GM19463 (cell line): ENCODE results near the gene CACNG4.

ENCODE experiments used
- ATAC-seq: cut with Tn5 transposase; IDR thresholded peaks from one replicate; pipeline ENCODE4 v1.9.1; 2021; ENCODE audit warnings: mild to moderate bottlenecking, moderate library complexity; ENCODE audit not compliant: unreplicated experiment

Gene CACNG4

DNA sequence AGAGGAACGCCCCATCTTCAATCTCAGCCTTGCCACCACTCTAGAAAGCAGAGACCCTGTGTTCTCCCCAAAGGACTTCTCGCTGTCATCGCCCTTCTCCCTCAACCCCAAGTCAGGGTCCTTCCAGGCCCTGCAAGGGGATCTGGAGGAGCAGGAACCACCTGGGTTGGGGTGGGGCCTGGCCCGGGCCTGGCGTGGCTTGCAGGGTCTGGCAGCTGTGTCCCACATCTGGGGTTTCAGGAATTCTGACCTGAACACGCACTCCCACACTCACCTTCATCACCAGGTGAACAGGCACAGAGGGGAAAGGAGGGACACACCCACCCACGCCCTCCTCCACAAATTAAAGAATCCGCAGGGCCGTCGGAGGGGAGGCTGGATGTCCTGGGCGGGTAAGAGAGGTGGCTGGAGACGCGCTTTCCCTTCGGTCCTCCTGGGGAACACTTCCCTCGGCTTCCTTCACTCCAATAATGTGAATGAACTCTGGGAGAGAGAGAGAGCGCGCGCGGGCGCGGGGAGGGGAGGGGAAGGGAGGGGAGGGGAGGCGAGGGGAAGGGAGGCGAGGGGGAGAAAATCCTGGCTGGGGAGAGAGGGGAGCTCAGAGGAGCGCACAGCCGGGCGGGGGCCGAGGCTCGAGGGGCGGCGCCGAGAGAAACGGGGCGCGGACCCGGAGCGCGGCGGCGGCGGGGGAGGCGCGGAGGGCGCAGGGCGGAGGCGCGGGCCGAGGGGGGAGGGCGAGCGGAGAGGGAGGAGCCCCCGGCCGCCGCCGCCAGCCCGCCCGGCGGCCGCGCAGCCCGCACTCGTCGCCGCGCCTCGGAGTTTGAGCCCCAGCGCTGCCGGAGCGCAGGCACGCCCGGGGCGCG lies at the start of gene CACNG4:
Gene CACNG4 (plus strand): TSS at position 799 of the 863 bp plus-strand sequence. CDS start 205 bp downstream, outside the sequence.
- no peak for ATAC-seq

DNA sequence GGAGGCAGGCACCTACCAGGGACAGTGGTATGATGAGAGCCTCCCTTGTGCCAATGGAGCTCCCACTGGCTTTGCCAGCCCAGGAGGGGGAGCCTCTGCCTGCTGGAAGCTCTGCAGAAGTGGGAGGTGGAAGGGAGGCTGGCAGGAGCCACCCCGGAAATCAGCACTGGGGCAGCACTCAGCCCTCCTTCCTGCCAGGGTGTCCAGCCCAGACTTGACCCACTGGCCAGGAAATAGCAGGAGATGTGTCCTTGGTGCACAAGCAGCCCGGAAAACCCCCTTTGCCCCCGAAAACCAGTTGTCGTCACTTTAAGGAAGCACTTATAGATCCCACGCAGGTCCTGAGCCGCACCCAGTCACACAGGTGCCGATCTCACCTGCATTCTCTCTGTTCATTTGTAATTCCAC lies 49.3 kb upstream of the CACNG4 start:
- ATAC-seq, result no peak

DNA sequence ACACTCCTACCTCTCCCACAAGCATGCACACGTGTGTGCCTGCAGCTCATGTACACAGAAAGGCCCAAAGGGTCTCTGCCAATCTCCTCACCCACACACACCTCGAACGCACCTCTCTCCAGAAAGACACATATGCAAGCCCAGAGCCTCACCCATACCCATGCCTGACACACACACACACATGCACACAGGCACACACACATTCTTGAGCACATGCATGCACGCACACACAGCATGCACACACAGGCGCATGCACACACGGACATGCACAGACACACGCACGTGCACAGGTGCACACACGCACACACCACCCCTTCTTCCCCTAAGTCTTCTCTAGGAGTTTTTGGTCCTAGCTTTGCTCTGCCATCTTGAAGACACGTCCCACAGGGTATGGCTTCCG lies 48.7 kb upstream of the CACNG4 start:
- ATAC-seq, result no peak

DNA sequence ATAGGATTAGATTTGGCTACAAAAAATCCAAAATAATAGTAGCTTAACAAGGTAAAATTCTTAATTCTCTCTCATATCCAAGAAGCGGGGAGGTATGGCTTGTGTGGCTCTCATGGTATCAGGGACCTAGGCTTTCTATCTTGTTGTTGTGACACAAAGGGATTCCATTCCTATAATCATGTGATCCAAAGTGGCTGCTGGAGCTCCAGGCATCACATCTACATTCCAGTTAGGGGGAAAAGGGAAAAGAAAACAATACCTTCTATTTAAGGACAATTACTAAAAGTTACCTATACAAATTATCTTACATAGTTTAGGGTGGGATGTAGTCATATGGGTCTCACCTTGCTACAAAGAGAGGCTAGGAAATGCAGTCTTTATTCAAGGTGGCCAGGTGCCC lies 47.6 kb upstream of the CACNG4 start:
- ATAC-seq, result no peak

DNA sequence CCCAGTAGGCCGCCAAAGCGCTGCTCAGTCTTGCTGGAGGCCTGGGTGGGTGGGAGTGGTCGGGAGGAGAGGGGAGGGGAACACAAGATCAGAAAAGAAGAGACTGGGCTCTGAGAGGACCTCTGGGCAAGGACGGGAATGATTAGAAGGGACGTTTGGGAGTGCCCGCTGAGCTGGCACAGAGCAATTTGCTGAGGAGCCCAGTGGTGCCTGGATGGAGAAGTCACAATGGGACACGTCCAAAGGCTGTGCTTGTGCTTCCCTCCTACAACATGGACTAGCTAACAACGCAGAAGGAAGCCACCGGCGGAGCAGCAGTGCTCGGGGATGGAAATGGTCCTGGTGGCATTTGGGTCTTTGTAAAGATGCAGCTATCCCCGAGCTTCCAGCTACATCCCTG lies 45.6 kb upstream of the CACNG4 start:
- ATAC-seq, result no peak

DNA sequence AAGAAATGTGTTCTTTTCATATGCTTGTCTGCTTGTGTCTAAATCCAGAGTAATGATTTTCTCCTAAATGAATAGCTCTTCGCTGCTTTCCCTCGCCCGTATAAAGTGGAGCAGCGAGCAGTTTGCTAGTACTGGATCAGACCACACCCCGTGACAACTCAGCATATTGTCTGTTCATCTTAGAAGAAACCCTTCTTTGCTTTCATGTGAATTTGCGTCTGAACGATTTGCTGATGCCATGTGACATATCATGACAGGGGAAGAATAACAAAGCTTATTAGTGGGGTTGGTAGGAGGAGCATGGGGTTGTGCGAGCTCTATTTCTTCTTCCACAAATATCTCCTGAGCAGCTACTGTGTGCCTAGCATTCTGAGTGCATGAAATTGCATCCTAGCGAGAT lies 44.1 kb upstream of the CACNG4 start:
- ATAC-seq, result no peak

DNA sequence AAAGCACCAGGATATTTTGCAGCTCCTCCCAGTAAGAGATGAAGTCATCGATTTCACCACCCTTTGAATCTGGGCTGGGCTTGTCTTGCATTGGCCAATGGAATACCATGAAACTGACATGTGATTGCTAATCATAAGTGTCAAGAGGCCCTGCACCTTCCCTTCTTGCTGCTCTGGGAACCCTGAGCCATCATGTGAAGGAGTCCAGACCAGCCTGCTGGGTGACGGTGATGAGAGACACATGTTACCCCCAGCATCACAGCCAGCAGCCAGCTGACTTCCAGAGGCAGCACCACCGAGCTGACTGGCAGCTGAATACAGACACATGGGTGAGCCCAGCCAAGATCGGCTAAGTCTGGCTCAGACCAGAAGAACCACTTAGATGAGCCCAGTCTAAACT lies 43.6 kb upstream of the CACNG4 start:
- no peak for ATAC-seq

DNA sequence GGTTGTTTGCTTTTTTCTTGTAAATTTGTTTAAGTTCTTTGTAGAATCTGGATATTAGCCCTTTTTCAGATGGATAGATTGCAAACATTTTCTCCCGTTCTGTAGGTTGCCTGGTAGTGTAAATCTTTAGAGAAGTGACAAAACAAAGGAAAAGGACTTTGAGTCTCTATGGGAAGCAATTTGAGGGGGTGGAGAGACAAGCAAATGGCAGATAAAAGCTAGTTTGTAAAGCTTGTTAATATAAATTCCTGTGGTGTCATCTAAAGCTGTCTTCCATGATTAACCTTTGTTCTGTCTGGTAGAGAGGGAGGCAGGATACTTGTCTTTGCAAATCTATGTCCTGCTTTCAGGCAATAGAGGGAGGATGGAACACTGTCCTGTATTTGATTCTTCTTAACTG lies 40.6 kb upstream of the CACNG4 start:
- ATAC-seq, result no peak

DNA sequence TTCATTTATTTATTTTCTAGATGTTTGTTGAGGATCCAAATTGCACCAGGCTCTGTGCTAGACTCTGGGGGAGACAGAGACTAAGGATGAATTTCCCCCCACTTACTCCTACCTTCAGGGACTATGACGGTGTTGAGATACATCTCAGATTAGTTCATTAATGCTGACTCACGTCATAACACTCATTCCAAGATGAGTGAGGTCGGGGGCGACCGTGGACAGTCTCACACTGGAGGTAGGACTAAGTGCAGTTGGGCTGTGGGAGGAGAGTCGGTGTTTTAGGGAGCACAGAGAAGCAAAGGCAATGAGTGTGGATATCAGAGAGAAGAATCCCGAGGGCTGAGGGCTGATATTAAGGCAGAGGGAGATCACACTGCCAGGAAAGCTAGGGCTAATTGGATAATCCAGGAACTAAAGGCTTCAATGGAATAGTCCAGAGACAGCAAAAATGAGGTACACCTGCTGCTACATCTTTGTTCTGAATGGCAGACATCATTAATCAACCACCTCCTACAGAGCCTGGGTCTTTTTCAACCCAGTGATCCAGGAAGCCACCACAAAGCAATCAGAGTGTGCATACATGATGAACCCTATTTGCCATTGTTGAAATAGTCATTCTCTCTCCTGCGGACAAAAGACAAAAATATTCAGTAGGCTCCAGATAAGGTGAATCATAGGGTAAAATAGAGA lies 38.6 kb upstream of the CACNG4 start:
- ATAC-seq, result no peak

DNA sequence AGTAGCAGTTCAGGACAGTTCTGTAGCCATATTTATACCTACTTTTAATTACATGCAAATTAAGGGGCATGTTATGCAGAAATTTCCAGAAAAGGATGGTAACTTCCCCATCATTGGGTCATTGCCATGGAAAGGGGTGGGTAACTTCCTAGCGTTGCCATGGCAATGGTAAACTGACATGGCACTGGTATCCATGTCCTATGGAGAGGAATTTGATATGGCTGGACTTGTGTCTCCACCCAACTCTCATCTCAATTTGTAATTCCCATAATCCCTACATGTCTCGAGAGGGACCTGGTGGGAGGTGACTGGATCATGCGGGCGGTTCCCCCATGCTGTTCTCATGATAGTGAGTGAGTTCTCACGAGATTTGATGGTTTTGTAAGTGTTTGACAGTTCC lies 35.6 kb upstream of the CACNG4 start:
- no peak for ATAC-seq

DNA sequence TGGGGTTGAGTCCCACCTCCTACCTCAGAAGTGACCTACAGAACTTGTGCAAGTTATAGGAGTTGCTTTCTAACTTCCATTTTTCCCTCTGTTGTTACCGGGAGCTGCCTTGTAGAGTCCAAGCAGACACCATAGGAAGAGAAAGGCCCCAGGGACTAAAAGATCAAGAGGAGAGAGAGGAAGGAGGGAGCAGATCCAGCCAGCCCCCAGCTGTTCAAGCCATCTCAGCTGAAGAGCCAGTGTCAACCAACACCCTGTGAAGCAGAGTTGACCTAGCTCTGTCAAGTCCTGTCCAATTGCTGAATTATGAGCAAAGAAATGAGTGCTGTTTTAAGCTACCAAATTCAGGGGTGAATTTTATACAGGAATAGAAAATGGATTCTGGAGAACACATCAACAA lies 34.9 kb upstream of the CACNG4 start:
- no peak for ATAC-seq

DNA sequence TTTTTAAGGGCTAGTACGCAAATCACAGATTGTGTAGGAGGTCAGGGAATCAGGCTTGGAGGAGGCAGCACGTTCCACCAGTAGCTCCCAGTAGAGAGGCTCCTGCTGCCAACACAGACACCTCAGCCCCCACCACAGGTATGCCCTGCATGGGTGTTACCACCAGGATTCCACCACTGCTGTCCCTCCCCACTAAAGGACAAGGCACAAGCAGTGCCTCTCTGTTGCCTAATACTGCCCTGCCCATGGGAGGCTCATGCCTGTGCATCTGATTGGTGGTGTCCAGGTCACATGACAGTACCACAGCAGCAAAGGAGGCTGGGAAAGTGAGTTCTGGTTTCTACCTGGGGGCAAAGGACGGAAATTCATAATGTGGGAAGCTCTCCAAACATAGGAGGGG lies 33.6 kb upstream of the CACNG4 start:
- no peak for ATAC-seq

DNA sequence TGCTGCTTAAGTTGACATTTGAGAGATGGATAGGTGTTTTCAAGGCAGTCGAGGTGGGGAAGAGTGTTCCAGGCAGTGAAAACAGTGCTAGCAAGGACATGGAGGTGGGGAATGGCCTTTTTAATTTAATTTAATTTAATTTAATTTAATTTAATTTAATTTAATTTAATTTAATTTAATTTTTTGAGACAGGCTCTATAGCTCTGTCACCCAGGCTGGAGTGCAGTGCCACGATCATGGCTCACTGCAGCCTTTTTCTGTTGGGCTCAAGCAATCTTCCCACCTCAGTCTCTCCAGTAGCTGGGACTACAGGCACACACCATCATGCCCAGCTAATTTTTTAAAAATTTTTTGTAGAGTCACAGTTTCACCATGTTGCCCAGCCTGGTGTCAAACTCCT lies 32.2 kb upstream of the CACNG4 start:
- ATAC-seq, result no peak

DNA sequence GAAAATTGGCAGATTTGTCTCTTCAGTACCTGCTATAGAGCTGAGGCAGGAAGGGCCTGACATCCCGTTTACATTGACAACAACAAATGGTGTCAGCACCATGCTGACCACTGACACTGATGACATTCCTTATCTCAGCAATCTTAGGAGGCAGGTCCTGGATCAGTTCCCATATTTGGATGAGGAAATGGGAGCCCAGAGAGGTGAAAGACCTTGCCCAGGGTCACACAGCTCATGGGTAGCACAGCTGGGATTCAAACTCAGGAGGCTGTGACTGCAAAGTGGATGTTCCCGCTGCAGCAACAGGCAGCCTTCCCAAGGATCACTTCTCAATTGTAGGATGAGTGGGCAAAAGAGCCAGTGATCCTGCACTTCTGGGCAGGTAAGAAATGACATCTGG lies 30.5 kb upstream of the CACNG4 start:
- ATAC-seq, result no peak

DNA sequence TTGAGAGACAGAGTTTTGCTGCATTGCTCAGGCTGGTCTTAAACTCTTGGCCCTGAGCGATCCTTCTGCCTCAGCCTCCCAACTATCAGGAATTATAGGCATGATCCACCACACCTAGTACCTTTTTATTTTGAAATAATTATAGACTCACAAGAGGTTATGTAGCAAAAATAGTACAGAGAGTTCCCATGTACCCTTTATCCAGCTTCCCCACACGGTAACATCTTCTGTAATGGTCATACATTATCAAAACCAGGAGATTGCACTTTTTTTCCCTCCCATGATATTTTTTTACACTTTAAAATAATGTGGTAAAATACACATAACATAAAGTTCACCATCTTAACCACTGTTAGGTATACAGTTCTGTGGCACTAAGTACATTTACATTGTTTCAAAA lies 28.8 kb upstream of the CACNG4 start:
- ATAC-seq, result no peak

DNA sequence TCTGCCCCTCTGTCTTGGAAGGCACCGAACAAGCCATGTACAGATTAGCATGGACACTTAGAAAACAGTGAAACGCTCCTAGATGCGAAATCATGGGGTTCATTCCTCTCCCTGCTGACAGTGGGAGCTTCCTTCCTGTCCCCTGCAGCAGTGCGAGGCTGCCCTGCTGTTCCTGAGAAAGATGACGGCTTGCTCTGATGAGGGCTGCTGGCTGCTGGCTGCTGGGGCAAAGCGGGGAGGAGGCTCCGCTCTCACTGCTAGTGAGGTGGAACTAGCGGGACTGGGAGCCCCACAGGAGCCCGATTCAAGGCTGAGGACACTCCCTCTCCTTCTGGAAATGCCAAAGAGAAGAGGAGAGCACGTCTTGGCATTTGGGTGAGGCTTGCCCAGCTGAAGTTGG lies 25.9 kb upstream of the CACNG4 start:
- ATAC-seq, result no peak

DNA sequence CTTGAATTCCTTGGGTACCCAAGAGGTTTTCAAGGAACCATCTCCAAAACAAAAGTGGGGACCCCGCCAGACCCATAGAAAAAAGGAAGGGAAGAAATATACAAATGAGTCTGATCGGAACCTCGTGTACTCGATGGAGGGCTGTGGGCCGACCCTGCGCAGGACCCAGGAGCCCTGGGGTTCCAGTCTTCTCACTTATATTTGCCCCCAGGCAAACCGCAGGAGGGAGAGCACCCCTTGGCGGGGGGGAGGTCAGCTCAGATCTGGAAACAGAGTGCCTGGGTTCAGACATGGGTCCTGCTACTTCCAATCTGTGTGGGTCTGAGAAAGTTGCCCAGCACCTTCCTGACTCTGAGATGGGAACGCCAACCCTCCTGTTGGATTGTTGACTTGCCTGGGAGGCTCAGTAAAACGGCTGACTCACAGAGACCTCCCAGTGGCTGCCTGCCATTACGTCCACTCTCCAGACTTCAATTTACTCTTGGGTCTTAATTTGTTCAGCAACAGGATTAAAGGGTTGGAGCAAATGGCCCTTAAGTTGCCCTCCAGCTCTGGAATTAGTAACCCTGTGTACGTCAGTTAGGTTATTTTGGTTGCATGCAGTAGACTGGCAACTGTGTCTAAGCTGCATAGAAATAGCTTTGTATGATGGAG lies 24.9 kb upstream of the CACNG4 start:
- no peak for ATAC-seq

DNA sequence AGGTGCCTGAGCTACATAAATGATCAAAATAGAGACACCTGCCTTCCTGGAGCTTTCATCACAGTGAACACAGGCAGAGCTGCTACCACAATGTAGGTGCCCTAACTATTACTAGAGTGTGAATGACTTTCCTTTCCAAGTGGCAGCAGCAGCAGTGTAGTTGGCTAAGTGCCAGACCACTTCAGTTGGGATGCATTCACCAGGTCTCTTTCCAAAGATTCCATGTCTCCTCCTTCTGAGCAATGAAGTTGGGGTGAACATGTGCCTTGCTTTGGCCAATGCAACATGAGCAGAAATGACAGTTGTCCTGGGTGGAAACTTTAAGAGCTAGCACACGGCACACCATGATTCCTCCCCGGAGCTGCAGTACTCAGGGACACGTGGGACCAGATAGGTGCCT lies 23.3 kb upstream of the CACNG4 start:
- no peak for ATAC-seq

DNA sequence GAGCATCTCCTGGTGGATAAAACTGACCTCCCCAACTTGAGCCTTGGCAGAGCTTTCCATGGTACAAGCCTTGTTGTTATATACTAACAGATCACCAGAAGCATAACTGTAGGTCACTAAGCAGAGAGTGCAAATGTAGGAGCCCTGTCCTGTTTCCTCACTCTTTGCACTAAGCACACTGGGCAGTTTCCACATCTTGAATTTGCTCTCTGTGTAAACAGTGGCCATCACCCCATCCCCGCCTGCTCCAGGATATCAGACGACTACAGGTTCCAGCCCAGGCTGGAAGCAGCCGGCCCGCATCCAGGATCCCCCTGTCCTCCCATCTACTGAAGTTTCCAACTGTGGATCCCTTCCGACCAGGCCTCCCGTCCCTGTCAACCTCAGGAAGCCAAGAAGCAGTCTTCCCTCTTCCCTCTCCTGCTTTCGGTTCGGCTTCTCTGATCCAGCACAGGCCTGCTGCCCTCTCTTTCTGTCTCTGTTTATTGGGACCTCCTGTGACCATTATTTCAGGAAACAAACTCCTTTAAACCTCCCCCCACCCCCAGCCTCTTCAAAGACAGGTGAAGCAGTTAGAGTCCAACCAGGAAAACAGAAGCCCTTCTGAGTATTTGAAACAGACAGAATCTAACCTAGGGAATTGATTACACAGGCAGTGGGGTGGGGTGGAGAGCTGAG lies 22.6 kb upstream of the CACNG4 start:
- ATAC-seq, result no peak

DNA sequence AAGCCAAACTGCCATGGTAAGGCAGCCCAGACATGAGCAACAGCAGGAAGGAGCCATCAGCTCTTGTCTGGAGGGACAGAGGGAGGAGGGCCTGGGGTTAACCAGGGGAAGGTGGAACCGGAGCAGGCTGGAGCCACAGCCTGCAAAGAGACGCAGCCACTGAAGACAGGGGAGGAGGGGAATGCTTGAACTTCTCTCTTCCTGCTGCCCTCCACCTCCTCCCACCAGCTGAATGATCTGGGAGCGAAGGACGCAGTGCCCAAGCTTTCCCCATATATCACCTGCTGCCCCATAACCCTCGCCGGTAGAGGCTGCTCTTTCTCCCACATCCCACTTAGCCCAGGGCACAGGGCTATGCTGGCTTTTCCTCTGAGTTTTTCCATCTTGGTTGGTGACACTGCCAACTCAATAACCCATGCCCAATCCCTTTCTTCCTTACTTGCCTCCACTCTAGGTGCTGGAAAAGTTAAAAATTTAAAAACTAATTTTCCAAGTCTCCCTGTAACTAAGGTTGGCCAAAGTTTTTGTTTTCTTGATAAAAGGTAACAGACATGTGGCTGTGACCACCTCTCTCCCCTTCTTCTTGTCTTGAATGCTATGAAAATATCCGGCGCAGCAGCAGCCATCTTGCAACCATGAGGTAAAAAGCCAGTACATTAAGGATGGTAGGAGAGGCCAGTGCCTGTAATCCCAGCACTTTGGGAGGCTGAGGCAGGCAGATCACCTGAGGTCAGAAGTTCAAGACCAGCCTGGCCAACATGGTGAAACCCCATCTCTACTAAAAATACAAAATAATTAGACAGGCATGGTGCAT lies 21.8 kb upstream of the CACNG4 start:
- ATAC-seq, result no peak

DNA sequence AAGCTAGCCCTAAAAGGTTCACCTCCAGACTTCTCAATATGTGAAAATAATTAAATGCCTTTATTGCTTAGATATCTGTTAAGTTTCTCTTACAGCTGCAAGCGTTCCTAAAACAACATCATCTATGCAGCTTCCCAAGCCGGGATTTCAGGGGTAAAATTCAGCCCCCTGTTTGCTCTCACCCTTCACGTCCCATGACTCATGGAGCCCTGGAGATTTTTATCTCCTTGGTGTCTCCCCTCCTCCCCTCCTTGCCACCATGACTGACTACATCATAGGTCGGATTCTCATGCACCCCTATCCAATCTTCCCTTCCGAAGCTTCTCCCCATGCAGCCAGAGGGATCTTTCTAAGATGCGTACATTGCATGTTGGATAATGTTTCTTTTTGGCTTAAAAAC lies 21.0 kb upstream of the CACNG4 start:
- no peak for ATAC-seq
